Mucosa of gallbladder (tissue), 1 donor: ENCODE results near the gene PCAT7. TPM values are rescaled to one million over a fixed set of nuclear protein-coding genes. Genes with fewer than 3 reads are reported as not detected.
"Not testable (repeated sequence)": the region's sequence is repeated elsewhere in the genome, so short reads cannot be mapped to it uniquely, and the experiment has no call there.

ENCODE experiments used
- DNase-seq: peaks from one replicate; pipeline ENCODE4 v3.0.0-alpha.2; 2020; ENCODE audit warnings: low spot score
- total RNA-seq: library from RNA; stranded (reverse); gene quantifications from one replicate; pipeline ENCODE4 v1.2.1, GENCODE V29; 2021
- donor health status: DM: no; HTN: no; CAD: no.

Gene PCAT7
- total RNA-seq, 1 donor from 2014 or later = 0.17 TPM

- no peak for DNase-seq
These were observed 8.7 kb downstream of the PCAT7 start for GRCh38 chr9:94563548-94563947.

GRCh38 chr9:94564279-94564678 is 9.4 kb downstream of the PCAT7 start:
- DNase-seq = not testable (repeated sequence)

- DNase-seq = no peak
These were observed 11.7 kb downstream of the PCAT7 start for GRCh38 chr9:94566550-94566949.

GRCh38 chr9:94567271-94567670 is 12.4 kb downstream of the PCAT7 start:
- DNase-seq = no peak

- DNase-seq = no peak
These were observed 13.5 kb downstream of the PCAT7 start for GRCh38 chr9:94568250-94568889.

- no peak for DNase-seq
These were observed 14.3 kb downstream of the PCAT7 start for GRCh38 chr9:94568972-94569712.

- DNase-seq = no peak
These were observed 21.2 kb downstream of the PCAT7 start for GRCh38 chr9:94576131-94576530.

- no peak for DNase-seq
These were observed 22.2 kb downstream of the PCAT7 start for GRCh38 chr9:94577036-94577435.

- no peak for DNase-seq
These were observed 22.7 kb downstream of the PCAT7 start for GRCh38 chr9:94577571-94577970.

- no peak for DNase-seq
These were observed 26.8 kb downstream of the PCAT7 start for GRCh38 chr9:94581728-94582127.

- DNase-seq = no peak
These were observed 29.7 kb downstream of the PCAT7 start for GRCh38 chr9:94584555-94584954.

GRCh38 chr9:94586316-94586715 is 31.4 kb downstream of the PCAT7 start:
- no peak for DNase-seq

GRCh38 chr9:94586814-94587213 is 31.9 kb downstream of the PCAT7 start:
- no peak for DNase-seq

- DNase-seq = no peak
These were observed 33.8 kb downstream of the PCAT7 start for GRCh38 chr9:94588681-94589080.

GRCh38 chr9:94591046-94591545 is 36.2 kb downstream of the PCAT7 start:
- not testable (repeated sequence) for DNase-seq

GRCh38 chr9:94591876-94592275 is 37.0 kb downstream of the PCAT7 start:
- no peak for DNase-seq

GRCh38 chr9:94592683-94593082 is 37.8 kb downstream of the PCAT7 start:
- DNase-seq = not testable (repeated sequence)

- DNase-seq = no peak
These were observed 38.8 kb downstream of the PCAT7 start, which contains the start of gene FBP2 for GRCh38 chr9:94593459-94594345. FBP2 (minus strand) TSS chr9:94593824; CDS start chr9:94593726, 98 bp downstream.

- no peak for DNase-seq
These were observed 44.2 kb downstream of the PCAT7 start for GRCh38 chr9:94599102-94599501.

- DNase-seq = no peak
These were observed 45.4 kb downstream of the PCAT7 start for GRCh38 chr9:94600258-94600657.

GRCh38 chr9:94600715-94601114 is 45.8 kb downstream of the PCAT7 start:
- DNase-seq = no peak

- DNase-seq = no peak
These were observed 47.8 kb downstream of the PCAT7 start for GRCh38 chr9:94602666-94603065.
